Ishikawa (cell line): ENCODE results near the gene PRTG.

Experiments used
- CEBPB ChIP-seq: IDR thresholded peaks from 2 replicates; pipeline ENCODE4 v1.6.1; 2012
- CREB1 ChIP-seq: IDR thresholded peaks from 2 replicates; pipeline ENCODE4 v1.6.1; 2012; ENCODE audit warnings: low read depth
- EGR1 ChIP-seq: IDR thresholded peaks from 2 replicates; pipeline ENCODE4 v1.6.1; 2012
- EP300 ChIP-seq: IDR thresholded peaks from 2 replicates; pipeline ENCODE4 v1.6.1; 2012; ENCODE audit warnings: borderline replicate concordance
- FOXM1 ChIP-seq: IDR thresholded peaks from 2 replicates; pipeline ENCODE4 v1.6.1; 2012; ENCODE audit warnings: low read depth, borderline replicate concordance
- NFIC ChIP-seq: IDR thresholded peaks from 2 replicates; pipeline ENCODE4 v1.6.1; 2012
- RAD21 ChIP-seq: IDR thresholded peaks from 2 replicates; pipeline ENCODE4 v1.6.1; 2012; ENCODE audit warnings: low read depth
- TAF1 ChIP-seq: IDR thresholded peaks from 2 replicates; pipeline ENCODE4 v1.6.1; 2012; ENCODE audit warnings: low read depth, mild to moderate bottlenecking
- TCF12 ChIP-seq: IDR thresholded peaks from 2 replicates; pipeline ENCODE4 v1.6.1; 2012; ENCODE audit warnings: low read depth
- TEAD4 ChIP-seq: IDR thresholded peaks from 2 replicates; pipeline ENCODE4 v1.6.1; 2012
- YY1 ChIP-seq: IDR thresholded peaks from 2 replicates; pipeline ENCODE4 v1.6.1; 2012; ENCODE audit warnings: low read depth
- ZBTB7A ChIP-seq: IDR thresholded peaks from 2 replicates; pipeline ENCODE4 v1.6.1; 2012; ENCODE audit warnings: low read depth
- TF ChIP-seq, protein P1 (sequence below): IDR thresholded peaks from 2 replicates; pipeline ENCODE4 v1.6.1; 2012
- TF ChIP-seq, protein P2 (sequence below): IDR thresholded peaks from 2 replicates; pipeline ENCODE4 v1.6.1; 2012
- TF ChIP-seq, protein P3 (sequence below): IDR thresholded peaks from 2 replicates; pipeline ENCODE4 v1.6.1; 2012; ENCODE audit warnings: low read depth, mild to moderate bottlenecking

The PRTG gene

DNA sequence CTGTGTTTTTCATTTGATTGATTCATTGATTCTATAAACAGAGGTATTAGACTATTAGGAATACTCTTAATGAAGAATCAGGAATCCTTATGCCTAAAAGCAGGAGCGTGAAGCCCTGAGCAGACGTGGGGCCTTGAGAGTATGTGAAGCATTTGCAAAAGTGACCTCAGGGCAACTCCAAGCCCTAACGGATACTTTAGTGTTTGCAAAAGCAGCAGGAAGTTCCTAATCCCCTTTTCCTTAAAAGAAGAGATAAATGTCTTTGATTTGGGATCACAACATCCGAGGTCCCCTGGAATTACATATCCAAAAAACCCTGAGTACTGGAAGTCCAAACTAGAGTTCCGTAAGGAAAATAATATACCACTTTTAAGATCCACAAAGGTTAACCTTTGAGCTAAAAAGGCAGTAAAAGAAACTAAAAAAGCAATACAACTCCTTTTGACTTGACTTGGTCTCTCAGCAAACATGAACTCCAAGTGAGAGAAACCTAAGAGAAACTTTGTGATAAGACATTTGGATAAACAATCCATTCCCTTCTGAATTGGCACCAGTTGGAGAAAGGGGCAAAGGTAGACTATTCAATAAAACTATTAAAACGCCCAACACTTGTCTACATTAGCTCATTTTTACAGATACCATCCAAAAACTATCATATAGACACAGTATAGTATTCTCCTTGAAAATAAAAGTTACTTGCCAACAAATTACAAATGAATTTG lies 27.4 kb downstream of the PRTG start:
- TF ChIP-seq FOXM1: no peak

DNA sequence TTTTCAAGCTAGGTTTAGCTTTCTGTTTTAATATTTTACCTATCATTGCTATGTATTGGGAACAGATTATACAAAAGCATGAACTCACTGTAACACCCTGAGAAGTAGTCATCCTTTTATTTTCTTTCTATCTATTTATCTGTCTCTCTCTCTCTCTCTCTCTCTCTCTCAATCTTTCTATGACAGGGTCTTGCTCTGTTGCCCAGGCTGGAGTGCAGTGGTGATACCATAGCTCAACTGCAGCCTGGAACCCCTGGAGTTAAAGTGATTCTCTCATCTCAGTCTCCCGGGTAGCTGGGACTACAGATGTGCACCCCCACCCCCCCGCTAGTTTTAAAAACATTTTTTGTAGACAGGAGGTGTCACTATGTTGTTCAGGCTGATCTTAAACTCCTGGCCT lies 28.9 kb downstream of the PRTG start:
- TF ChIP-seq TEAD4 (no peak), EGR1 (no peak)

DNA sequence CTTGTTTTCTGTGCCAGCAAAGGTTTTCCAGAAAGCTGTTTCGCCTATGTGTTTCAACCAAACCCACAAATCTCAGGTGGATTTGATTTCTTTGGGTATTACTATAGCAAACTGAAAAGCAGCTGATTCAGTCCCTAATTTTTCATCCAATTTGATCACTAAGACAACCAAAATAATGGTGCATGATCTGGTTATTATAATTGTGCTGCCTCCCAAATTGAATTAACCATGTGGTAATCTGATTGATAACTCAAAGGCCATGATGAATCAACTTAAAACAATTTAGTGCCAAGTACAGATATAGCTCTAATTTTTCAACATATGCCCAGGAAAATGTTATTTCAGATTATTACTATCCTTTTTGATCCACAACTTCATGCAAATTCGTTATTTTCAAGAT lies 30.6 kb downstream of the PRTG start:
- no peak for TF ChIP-seq FOXM1
- no peak for TF ChIP-seq EP300
- no peak for TF ChIP-seq ZBTB7A
- TF ChIP-seq YY1: no peak
- TF ChIP-seq TAF1: no peak
- TF ChIP-seq CREB1: no peak
- TF ChIP-seq TEAD4: no peak
- TF ChIP-seq, protein P1, sequence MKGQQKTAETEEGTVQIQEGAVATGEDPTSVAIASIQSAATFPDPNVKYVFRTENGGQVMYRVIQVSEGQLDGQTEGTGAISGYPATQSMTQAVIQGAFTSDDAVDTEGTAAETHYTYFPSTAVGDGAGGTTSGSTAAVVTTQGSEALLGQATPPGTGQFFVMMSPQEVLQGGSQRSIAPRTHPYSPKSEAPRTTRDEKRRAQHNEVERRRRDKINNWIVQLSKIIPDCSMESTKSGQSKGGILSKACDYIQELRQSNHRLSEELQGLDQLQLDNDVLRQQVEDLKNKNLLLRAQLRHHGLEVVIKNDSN: no peak
- TF ChIP-seq, protein P2, sequence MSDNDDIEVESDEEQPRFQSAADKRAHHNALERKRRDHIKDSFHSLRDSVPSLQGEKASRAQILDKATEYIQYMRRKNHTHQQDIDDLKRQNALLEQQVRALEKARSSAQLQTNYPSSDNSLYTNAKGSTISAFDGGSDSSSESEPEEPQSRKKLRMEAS: no peak
- TF ChIP-seq RAD21: no peak
- no peak for TF ChIP-seq CEBPB
- TF ChIP-seq, protein P3, sequence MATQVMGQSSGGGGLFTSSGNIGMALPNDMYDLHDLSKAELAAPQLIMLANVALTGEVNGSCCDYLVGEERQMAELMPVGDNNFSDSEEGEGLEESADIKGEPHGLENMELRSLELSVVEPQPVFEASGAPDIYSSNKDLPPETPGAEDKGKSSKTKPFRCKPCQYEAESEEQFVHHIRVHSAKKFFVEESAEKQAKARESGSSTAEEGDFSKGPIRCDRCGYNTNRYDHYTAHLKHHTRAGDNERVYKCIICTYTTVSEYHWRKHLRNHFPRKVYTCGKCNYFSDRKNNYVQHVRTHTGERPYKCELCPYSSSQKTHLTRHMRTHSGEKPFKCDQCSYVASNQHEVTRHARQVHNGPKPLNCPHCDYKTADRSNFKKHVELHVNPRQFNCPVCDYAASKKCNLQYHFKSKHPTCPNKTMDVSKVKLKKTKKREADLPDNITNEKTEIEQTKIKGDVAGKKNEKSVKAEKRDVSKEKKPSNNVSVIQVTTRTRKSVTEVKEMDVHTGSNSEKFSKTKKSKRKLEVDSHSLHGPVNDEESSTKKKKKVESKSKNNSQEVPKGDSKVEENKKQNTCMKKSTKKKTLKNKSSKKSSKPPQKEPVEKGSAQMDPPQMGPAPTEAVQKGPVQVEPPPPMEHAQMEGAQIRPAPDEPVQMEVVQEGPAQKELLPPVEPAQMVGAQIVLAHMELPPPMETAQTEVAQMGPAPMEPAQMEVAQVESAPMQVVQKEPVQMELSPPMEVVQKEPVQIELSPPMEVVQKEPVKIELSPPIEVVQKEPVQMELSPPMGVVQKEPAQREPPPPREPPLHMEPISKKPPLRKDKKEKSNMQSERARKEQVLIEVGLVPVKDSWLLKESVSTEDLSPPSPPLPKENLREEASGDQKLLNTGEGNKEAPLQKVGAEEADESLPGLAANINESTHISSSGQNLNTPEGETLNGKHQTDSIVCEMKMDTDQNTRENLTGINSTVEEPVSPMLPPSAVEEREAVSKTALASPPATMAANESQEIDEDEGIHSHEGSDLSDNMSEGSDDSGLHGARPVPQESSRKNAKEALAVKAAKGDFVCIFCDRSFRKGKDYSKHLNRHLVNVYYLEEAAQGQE: no peak
- TF ChIP-seq TCF12: no peak
- no peak for TF ChIP-seq EGR1
- TF ChIP-seq NFIC: no peak

DNA sequence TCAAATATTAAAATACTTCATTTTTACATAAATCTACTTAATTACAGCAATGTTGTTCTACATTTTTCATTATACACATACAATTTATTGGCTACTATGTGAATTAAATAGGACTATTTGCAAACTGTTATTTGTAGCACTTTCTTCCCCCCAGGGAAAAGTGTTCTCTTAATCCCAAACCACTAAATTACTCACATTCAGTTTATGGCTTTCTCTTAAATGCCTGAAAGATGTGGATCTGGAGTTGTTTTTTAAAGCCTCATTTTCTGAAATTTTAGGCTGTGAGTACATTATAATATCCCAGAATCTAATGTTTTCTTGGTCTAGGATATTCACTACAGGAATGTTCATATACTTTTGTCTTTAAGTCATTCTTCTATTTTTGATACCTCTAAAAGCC lies 32.7 kb downstream of the PRTG start:
- TF ChIP-seq ZBTB7A: no peak
- TF ChIP-seq EGR1: no peak
- TF ChIP-seq, protein P3: no peak
- TF ChIP-seq, protein P2: no peak
- TF ChIP-seq RAD21: no peak
- TF ChIP-seq TAF1: no peak
- TF ChIP-seq EP300: no peak
- TF ChIP-seq CEBPB: no peak
- no peak for TF ChIP-seq NFIC
- no peak for TF ChIP-seq FOXM1
- no peak for TF ChIP-seq CREB1

DNA sequence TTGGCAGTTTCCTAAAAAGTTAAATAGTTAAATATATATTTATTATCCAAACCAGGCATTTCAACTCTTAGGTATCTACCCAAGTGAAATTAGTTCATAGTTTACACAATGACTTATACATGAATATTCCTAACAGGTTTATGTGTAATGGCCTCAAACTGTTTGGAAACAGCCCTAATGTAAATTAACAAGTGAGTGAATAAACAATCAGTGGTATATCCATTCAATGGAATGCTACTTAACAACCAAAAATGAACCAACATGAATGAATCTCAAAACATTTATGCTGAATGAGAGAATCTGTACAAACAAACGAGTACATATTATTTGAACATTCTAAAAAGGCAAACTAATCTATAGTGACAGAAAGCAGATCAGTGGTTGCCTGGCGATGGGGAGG lies 33.5 kb downstream of the PRTG start:
- no peak for TF ChIP-seq YY1

DNA sequence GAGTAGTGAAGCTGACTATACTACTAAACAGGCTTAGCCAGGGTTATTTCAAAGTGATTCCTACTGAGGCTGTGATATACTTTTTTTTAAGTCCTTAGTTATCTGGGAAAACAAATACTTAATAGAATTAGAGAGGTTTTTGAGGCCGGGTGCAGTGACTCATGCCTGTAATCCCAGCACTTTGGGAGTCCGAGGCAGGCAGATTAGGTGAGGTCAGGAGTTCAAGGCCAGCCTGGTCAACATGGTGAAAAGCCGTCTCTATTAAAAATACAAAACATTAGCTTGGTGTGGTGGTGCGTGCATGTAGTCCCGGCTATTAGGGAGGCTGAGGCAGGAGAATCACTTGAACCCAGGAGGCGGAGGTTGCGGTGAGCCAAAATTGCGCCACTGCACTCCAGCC lies 34.2 kb downstream of the PRTG start:
- TF ChIP-seq RAD21 (no peak), TAF1 (no peak), TCF12 (no peak), TEAD4 (no peak), EP300 (no peak), CEBPB (no peak), EGR1 (no peak), ZBTB7A (no peak), FOXM1 (no peak), NFIC (no peak), YY1 (no peak), CREB1 (no peak)
- TF ChIP-seq, protein P3: no peak
- TF ChIP-seq, protein P2: no peak
- TF ChIP-seq, protein P1: no peak
